Tibial artery (tissue), 4 donors: ENCODE measurements around the gene KPNA4.

ENCODE experiments used
- DNase-seq, 2 donors: peaks; one replicate each; pipeline ENCODE4 v3.0.0-alpha.2; 2019
- H3K27ac ChIP-seq, 2 donors: fragments of 200-600 bp; sonication (generic) in 1 of 2; 1 replicate in 1 of 2; 2 replicates in 1 of 2; pipeline ENCODE4 v1.5.1; 2018 to 2019; ENCODE audit warnings: mild to moderate bottlenecking in 1 of 2
- H3K27me3 ChIP-seq, 2 donors: fragments of 200-600 bp; sonication (generic) in 1 of 2; one replicate each; pipeline versions ENCODE4 v1.5.1 to v1.6.0; 2016 to 2019
- H3K36me3 ChIP-seq, 3 donors: fragments of 200-600 bp; sonication (generic) in 2 of 3; one replicate each; pipeline ENCODE4 v1.5.1; 2016 to 2019; ENCODE audit warnings: mild to moderate bottlenecking in 2 of 3
- H3K4me1 ChIP-seq, 4 donors: fragments of 200-600 bp; sonication (generic) in 2 of 4; 1 replicate in 3 of 4; 2 replicates in 1 of 4; pipeline ENCODE4 v1.5.1; 2016 to 2019
- H3K4me3 ChIP-seq, 2 donors: fragments of 200-600 bp; sonication (generic) in 1 of 2; 1 replicate in 1 of 2; 2 replicates in 1 of 2; pipeline ENCODE4 v1.5.1; 2018 to 2019; ENCODE audit warnings: mild to moderate bottlenecking in 2 of 2
- H3K9me3 ChIP-seq, 3 donors: fragments of 200-600 bp; sonication (generic) in 1 of 3; one replicate each; pipeline ENCODE4 v1.5.1; 2016 to 2019
- intact Hi-C: fragments of 100-400 bp; cut with DNase I; formaldehyde crosslinking; loops from one replicate; pipeline ENCODE4 v1.15.0; 2023; ENCODE audit warnings: low total_unique reads
- TF ChIP-seq, protein P1 (sequence below), 2 experiments: fragments of 200-600 bp in 1 of 2; fragments of 450-650 bp in 1 of 2; IDR thresholded peaks; one replicate each; pipeline ENCODE4 v1.5.1; 2017 to 2019; ENCODE audit warnings: antibody characterized with exemption in 2 of 2, mild to moderate bottlenecking in 1 of 2, moderate library complexity in 1 of 2

KPNA4 gene

GRCh38 chr3:160451602-160452001 lies 113.8 kb downstream of the KPNA4 start:
- Histone ChIP-seq H3K4me3 (no peak overlapping the region), H3K36me3 (no peaks in the 10 kb centered on the region), H3K27ac (no peak overlapping the region), H3K4me1 (peaks cover 0 to 15% (median 6%) of the 10 kb centered on the region in 4 donors), H3K27me3 (no peaks in the 10 kb centered on the region), H3K9me3 (peaks cover 0 to 4% (median 0%) of the 10 kb centered on the region in 3 donors)
- DNase-seq, result no peak
- TF ChIP-seq, protein P1, sequence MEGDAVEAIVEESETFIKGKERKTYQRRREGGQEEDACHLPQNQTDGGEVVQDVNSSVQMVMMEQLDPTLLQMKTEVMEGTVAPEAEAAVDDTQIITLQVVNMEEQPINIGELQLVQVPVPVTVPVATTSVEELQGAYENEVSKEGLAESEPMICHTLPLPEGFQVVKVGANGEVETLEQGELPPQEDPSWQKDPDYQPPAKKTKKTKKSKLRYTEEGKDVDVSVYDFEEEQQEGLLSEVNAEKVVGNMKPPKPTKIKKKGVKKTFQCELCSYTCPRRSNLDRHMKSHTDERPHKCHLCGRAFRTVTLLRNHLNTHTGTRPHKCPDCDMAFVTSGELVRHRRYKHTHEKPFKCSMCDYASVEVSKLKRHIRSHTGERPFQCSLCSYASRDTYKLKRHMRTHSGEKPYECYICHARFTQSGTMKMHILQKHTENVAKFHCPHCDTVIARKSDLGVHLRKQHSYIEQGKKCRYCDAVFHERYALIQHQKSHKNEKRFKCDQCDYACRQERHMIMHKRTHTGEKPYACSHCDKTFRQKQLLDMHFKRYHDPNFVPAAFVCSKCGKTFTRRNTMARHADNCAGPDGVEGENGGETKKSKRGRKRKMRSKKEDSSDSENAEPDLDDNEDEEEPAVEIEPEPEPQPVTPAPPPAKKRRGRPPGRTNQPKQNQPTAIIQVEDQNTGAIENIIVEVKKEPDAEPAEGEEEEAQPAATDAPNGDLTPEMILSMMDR (IDR thresholded peaks at IDR 0.05), result no peak
- intact Hi-C loops, result no loop called here

DNA sequence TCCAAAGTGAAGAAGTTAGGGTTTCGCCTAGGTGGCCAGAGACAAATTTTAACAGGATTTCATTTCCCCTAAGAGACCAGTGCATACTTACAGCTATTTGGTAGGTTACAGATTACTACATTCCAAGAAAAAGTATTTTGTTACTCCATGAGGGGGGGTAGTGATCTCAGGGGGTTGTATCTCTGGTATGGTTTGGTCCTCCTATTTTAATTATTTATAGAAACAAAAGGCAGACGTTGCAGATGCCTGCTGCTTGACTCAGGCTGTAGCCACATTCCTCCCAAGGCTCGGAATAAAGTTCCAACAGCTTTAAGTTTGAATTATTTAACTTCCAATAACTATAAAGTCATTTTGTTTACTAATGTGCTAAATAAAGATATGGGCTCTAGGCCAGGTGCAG lies 114.5 kb downstream of the KPNA4 start:
- intact Hi-C loops, result no loop called here
- no peaks in the 10 kb centered on the region for H3K36me3 ChIP-seq
- H3K27me3 ChIP-seq, result no peaks in the 10 kb centered on the region
- H3K9me3 ChIP-seq, result peaks cover 0 to 4% (median 0%) of the 10 kb centered on the region in 3 donors
- TF ChIP-seq, protein P1 (IDR thresholded peaks at IDR 0.05), result no peak
- peaks cover 0 to 15% (median 6%) of the 10 kb centered on the region in 4 donors for H3K4me1 ChIP-seq
- DNase-seq, result no peak
- no peak overlapping the region for H3K27ac ChIP-seq
- H3K4me3 ChIP-seq, result no peak overlapping the region

- Histone ChIP-seq H3K4me1 (peaks cover 0 to 15% (median 6%) of the 10 kb centered on the region in 4 donors), H3K27ac (peak within 1 kb of the TSS; percentile 68 to 71), H3K9me3 (peaks cover 0 to 4% (median 0%) of the 10 kb centered on the region in 3 donors), H3K4me3 (peak within 1 kb of the TSS; percentile 52 to 62), H3K27me3 (no peaks in the 10 kb centered on the region), H3K36me3 (no peaks in the 10 kb centered on the region)
- DNase-seq, result peak; percentile 70 to 90
- intact Hi-C loops, result no loop called here
- TF ChIP-seq, protein P1 (IDR thresholded peaks at IDR 0.05), result no peak
Measured at GRCh38 chr3:160449636-160450598, 115.5 kb downstream of the KPNA4 start, which contains the start of gene TRIM59. TSS of gene TRIM59 (minus strand) at chr3:160449786. CDS start at chr3:160439183, 10,603 bp downstream.

DNA sequence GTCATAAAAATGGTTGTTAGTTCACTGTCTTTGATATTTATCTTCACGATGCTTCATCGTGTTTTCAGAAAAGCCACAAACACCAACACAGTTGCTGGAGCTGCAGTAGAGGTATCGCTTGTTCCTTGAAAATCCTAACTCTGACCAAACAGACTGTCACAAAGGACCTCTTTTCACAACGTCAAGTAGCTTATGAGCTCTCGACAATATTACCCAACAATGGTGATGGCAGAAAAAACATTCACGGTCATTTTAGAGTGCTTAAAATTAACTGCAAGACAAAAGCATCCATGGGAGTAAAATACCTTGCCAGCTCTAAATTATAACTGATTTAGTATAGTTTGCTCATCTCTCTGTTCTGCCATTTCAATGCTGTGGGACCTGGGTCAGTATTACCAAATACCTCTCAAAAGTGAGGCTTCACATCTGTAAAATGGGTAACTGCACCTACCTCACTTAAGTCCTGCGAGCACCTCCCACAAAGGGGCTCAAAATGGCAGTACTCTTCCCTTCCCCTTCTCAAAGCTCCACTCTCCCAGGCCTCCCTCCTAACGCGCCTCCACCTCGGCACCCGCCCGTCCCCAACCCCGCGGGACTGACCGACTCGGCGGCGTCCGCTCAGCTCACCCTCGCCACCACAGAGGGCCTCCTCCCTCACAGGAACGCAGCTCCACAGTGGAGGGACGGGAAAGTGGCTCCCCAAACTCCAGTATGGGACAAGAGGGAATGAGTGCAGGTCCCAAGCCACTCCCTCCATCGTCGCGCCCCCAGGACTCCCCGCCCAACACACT lies 116.3 kb downstream of the KPNA4 start:
- peak overlapping the region; percentile 68 to 71 for H3K27ac ChIP-seq
- peaks cover 0 to 4% (median 0%) of the 10 kb centered on the region in 3 donors for H3K9me3 ChIP-seq
- no peaks in the 10 kb centered on the region for H3K36me3 ChIP-seq
- peaks cover 0 to 15% (median 6%) of the 10 kb centered on the region in 4 donors for H3K4me1 ChIP-seq
- TF ChIP-seq, protein P1 (IDR thresholded peaks at IDR 0.05), result no peak
- H3K27me3 ChIP-seq, result no peaks in the 10 kb centered on the region
- intact Hi-C loops, result no loop called here
- DNase-seq, result no peak
- peak overlapping the region; percentile 52 to 62 for H3K4me3 ChIP-seq

- peaks cover 0 to 15% (median 6%) of the 10 kb centered on the region in 4 donors for H3K4me1 ChIP-seq
- TF ChIP-seq, protein P1 (IDR thresholded peaks at IDR 0.05), result no peak
- no peaks in the 10 kb centered on the region for H3K36me3 ChIP-seq
- peaks cover 0 to 4% (median 0%) of the 10 kb centered on the region in 3 donors for H3K9me3 ChIP-seq
- H3K4me3 ChIP-seq, result no peak overlapping the region
- intact Hi-C loops, result no loop called here
- H3K27me3 ChIP-seq, result no peaks in the 10 kb centered on the region
- no peak overlapping the region for H3K27ac ChIP-seq
- DNase-seq, result no peak
Measured at GRCh38 chr3:160447544-160447943, 117.8 kb downstream of the KPNA4 start.
